SK-N-SH (cell line): ENCODE data around the gene ACACB. TPM values are rescaled to one million over a fixed set of nuclear protein-coding genes. Genes with fewer than 3 reads are reported as not detected.
A peak's percentile ranks its signal among the peaks of the same experiment; 100 is the strongest.

Source experiments
- CTCF ChIA-PET: fragments of 300-600, 350-600 bp; formaldehyde crosslinking; extraction: SDS; loops from one replicate; lab custom pipeline; 2021; lab: Yijun Ruan, JAX
- POLR2A ChIA-PET: fragments of 350-600 bp; sonication (Branson Sonifier 250); formaldehyde crosslinking; extraction: SDS; loops from one replicate; lab custom pipeline; 2020; ENCODE audit warnings: antibody characterized with exemption, inconsistent platforms; lab: Yijun Ruan, JAX
- DNase-seq: peaks from one replicate; pipeline ENCODE4 v3.0.0; 2012
- H2AFZ ChIP-seq: fragments of 200-600 bp; sonication (generic); 2 replicates; pipeline ENCODE4 v1.8.1; 2016; ENCODE audit warnings: antibody characterized with exemption, mild to moderate bottlenecking, low read depth
- H3F3A ChIP-seq: fragments of 200-600 bp; sonication (generic); replicated peaks from 2 replicates; pipeline ENCODE3; 2016; ENCODE audit warnings: antibody characterized with exemption, mild to moderate bottlenecking; ENCODE audit not compliant: insufficient read depth
- H3K27ac ChIP-seq, 2 experiments: fragments of 200-500 bp in 1 of 2; fragments of 200-600 bp in 1 of 2; sonication (Bioruptor generic) in 1 of 2; sonication (generic), shearing (Covaris generic) in 1 of 2; 2 replicates each; pipeline versions ENCODE4 v1.5.1 to v1.6.1; 2014 to 2016; ENCODE audit warnings: low read depth in 2 of 2, inconsistent platforms in 1 of 2, low read length in 1 of 2, mild to moderate bottlenecking in 1 of 2, mixed read lengths in 1 of 2
- H3K27me3 ChIP-seq: fragments of 200-600 bp; sonication (generic), shearing (Covaris generic); 2 replicates; pipeline ENCODE4 v1.6.1; 2016; ENCODE audit warnings: mixed run types; ENCODE audit not compliant: insufficient read depth
- H3K36me3 ChIP-seq, 2 experiments: fragments of 200-500 bp in 1 of 2; fragments of 200-600 bp in 1 of 2; sonication (Bioruptor generic) in 1 of 2; sonication (generic) in 1 of 2; replicated peaks in 1 of 2; 2 replicates each; pipeline versions ENCODE3 to v1.5.1; 2014 to 2016; ENCODE audit warnings: low read length in 1 of 2, mild to moderate bottlenecking in 1 of 2; ENCODE audit not compliant: insufficient read depth in 2 of 2, control insufficient read depth in 1 of 2
- H3K4me1 ChIP-seq, 2 experiments: fragments of 200-500 bp in 1 of 2; fragments of 200-600 bp in 1 of 2; sonication (Bioruptor generic) in 1 of 2; sonication (generic), shearing (Covaris generic) in 1 of 2; 2 replicates each; pipeline versions ENCODE4 v1.5.1 to v1.6.1; 2014 to 2016; ENCODE audit warnings: low read depth in 1 of 2, low read length in 1 of 2, mixed run types in 1 of 2; ENCODE audit not compliant: insufficient read depth in 2 of 2, control insufficient read depth in 1 of 2
- H3K4me2 ChIP-seq: fragments of 200-600 bp; sonication (generic), shearing (Covaris generic); 2 replicates; pipeline ENCODE4 v1.6.1; 2017; ENCODE audit warnings: mixed run types
- H3K4me3 ChIP-seq, 2 experiments: fragments of 200-500 bp in 1 of 2; fragments of 200-600 bp in 1 of 2; sonication (Bioruptor generic) in 1 of 2; sonication (generic), shearing (Covaris generic) in 1 of 2; 2 replicates each; pipeline versions ENCODE4 v1.5.1 to v1.8.1; 2014 to 2016; ENCODE audit warnings: low read depth in 2 of 2, inconsistent platforms in 1 of 2, low read length in 1 of 2, mild to moderate bottlenecking in 1 of 2, mixed read lengths in 1 of 2, moderate library complexity in 1 of 2
- H3K79me2 ChIP-seq: fragments of 200-600 bp; sonication (generic); 2 replicates; pipeline ENCODE4 v1.8.1; 2017; ENCODE audit warnings: mild to moderate bottlenecking; ENCODE audit not compliant: insufficient read depth
- H3K9ac ChIP-seq: fragments of 200-600 bp; sonication (generic); 2 replicates; pipeline ENCODE4 v1.6.1; 2017; ENCODE audit warnings: mixed run types
- H3K9me2 ChIP-seq: fragments of 200-600 bp; sonication (generic); 2 replicates; pipeline ENCODE4 v1.6.1; 2017; ENCODE audit warnings: mixed run types
- H3K9me3 ChIP-seq: fragments of 200-600 bp; sonication (generic); 2 replicates; pipeline ENCODE4 v1.6.1; 2017; ENCODE audit warnings: mixed run types, mild to moderate bottlenecking, moderate library complexity
- H4K20me1 ChIP-seq: fragments of 200-600 bp; sonication (generic); 2 replicates; pipeline ENCODE4 v1.6.1; 2017; ENCODE audit warnings: mild to moderate bottlenecking, mixed run types; ENCODE audit not compliant: insufficient read depth
- CHD2 ChIP-seq: fragments of 150-350 bp; IDR thresholded peaks from 2 replicates; pipeline ENCODE4 v1.6.1; 2018; ENCODE audit warnings: low read length; ENCODE audit not compliant: partially characterized antibody
- EP300 ChIP-seq, 2 experiments: IDR thresholded peaks; 2 replicates each; pipeline versions ENCODE4 v1.4.0 to v1.6.1; 2012; ENCODE audit warnings: borderline replicate concordance in 1 of 2, low read depth in 1 of 2, low read length in 1 of 2
- EZH2phosphoT487 ChIP-seq: fragments of 200-600 bp; sonication (generic); IDR thresholded peaks from 2 replicates; pipeline ENCODE4 v1.6.1; 2017; ENCODE audit warnings: low read depth, mixed run types, mild to moderate bottlenecking, antibody characterized with exemption, moderate library complexity, borderline replicate concordance
- FOSL2 ChIP-seq: IDR thresholded peaks from 2 replicates; pipeline ENCODE4 v1.4.0; 2012; ENCODE audit warnings: low read depth, mild to moderate bottlenecking, moderate library complexity, borderline replicate concordance
- FOXM1 ChIP-seq: IDR thresholded peaks from 2 replicates; pipeline ENCODE4 v1.4.0; 2012; ENCODE audit warnings: low read depth, mild to moderate bottlenecking
- GATA2 ChIP-seq: sonication (generic); formaldehyde crosslinking; IDR thresholded peaks from 2 replicates; pipeline ENCODE4 v1.5.0; 2020; ENCODE audit warnings: mild to moderate bottlenecking, missing genetic modification reagents
- MXI1 ChIP-seq: IDR thresholded peaks from 2 replicates; pipeline ENCODE4 v1.6.1; 2012; ENCODE audit warnings: mild to moderate bottlenecking, low read depth, low read length, improper control_type of control experiment
- POLR2AphosphoS5 ChIP-seq: IDR thresholded peaks from 2 replicates; pipeline ENCODE4 v1.6.1; 2012; ENCODE audit warnings: low read depth, low read length
- REST ChIP-seq: IDR thresholded peaks from 2 replicates; pipeline ENCODE4 v1.6.1; 2012; ENCODE audit warnings: mild to moderate bottlenecking, low read depth, low read length, moderate library complexity
- RFX5 ChIP-seq: IDR thresholded peaks from 2 replicates; pipeline ENCODE4 v1.6.1; 2012; ENCODE audit warnings: mild to moderate bottlenecking, improper control_type of control experiment, low read length
- TCF12 ChIP-seq: IDR thresholded peaks from 2 replicates; pipeline ENCODE4 v1.4.0; 2012
- USF1 ChIP-seq: IDR thresholded peaks from 2 replicates; pipeline ENCODE4 v1.4.0; 2012; ENCODE audit warnings: low read depth, borderline replicate concordance
- USF2 ChIP-seq: fragments of 150-350 bp; IDR thresholded peaks from 2 replicates; pipeline ENCODE4 v1.6.1; 2017; ENCODE audit warnings: antibody characterized with exemption, low read length, low read depth, borderline replicate concordance
- YY1 ChIP-seq: IDR thresholded peaks from 2 replicates; pipeline ENCODE4 v1.4.0; 2012; ENCODE audit warnings: low read depth, mild to moderate bottlenecking
- WGBS: methylation state at CpG from one replicate; pipeline ENCODE4 v1.1.6; 2017; ENCODE audit warnings: low lambda C conversion rate; 5-methylcytosine and 5-hydroxymethylcytosine counted together
- polyA plus RNA-seq, 3 experiments: library from polyadenylated mRNA; depleted of rRNA; stranded (reverse); fragments of >200 nt; gene quantifications; 2 replicates each; pipeline ENCODE4 v1.2.3, GENCODE V29; 2012

The ACACB gene
- polyA plus RNA-seq, 1 of the 3 experiments (the other 2 are of a cell fraction) = 6.1 TPM

GRCh38 chr12:109291117-109291516, 174.7 kb downstream of the ACACB start:
- Histone ChIP-seq H2AFZ (no peak overlapping the region), H3K4me1 (peaks cover 0 to 22% of the 10 kb centered on the region in 2 experiments; a peak in 1 of 4 replicates), H3K27ac (peak overlapping the region in 1 of 2 experiments; percentile 87; a peak in 2 of 4 replicates), H3K9ac (no peak overlapping the region), H3K27me3 (no peaks in the 10 kb centered on the region), H3K79me2 (no peaks in the 10 kb centered on the region), H3K36me3 (no peaks in the 10 kb centered on the region), H3K9me2 (no peaks in the 10 kb centered on the region), H4K20me1 (no peaks in the 10 kb centered on the region), H3K9me3 (no peaks in the 10 kb centered on the region), H3F3A (no peaks in the 10 kb centered on the region), H3K4me2 (no peak overlapping the region), H3K4me3 (no peak overlapping the region)
- ChIA-PET CTCF (interaction anchor here (0.7 to 2.4 kb wide), 5 partner anchors 10 to 179 kb away, joined by 4 to 9 read pairs (median 5); no protein-coding TSS in a partner anchor), POLR2A (no interaction called here)
- 77% methylated on average over 15 of the region's 15 CpGs for WGBS
- no peak for TF ChIP-seq EP300 (IDR thresholded peaks at IDR 0.05; ENCODE audit: borderline replicate concordance in 1 of 2, low read depth in 1 of 2, low read length in 1 of 2)
- no peak for TF ChIP-seq FOSL2
- TF ChIP-seq EZH2phosphoT487 = no peak
- TF ChIP-seq MXI1 = no peak
- TF ChIP-seq RFX5 = no peak
- TF ChIP-seq TCF12 = no peak
- no peak for TF ChIP-seq POLR2AphosphoS5
- no peak for DNase-seq

GRCh38 chr12:109291521-109292341, 175.3 kb downstream of the ACACB start:
- POLR2A ChIA-PET = no interaction called here
- WGBS = 30% methylated on average over 26 of the region's 31 CpGs
- H3K27me3 ChIP-seq = no peaks in the 10 kb centered on the region

More at GRCh38 chr12:109291521-109292341, 175.3 kb downstream of the ACACB start:
- Histone ChIP-seq H3K9me3 (no peaks in the 10 kb centered on the region), H3K4me3 (peak overlapping the region in 1 of 2 experiments; percentile 34; a peak in 1 of 4 replicates), H3K9ac (no peak overlapping the region), H2AFZ (no peak overlapping the region), H3K4me2 (no peak overlapping the region), H3K4me1 (peaks cover 0 to 22% of the 10 kb centered on the region in 2 experiments; a peak in 1 of 4 replicates), H3K36me3 (no peaks in the 10 kb centered on the region), H3K27ac (peak overlapping the region in 1 of 2 experiments; percentile 87; a peak in 2 of 4 replicates), H3K79me2 (no peaks in the 10 kb centered on the region), H3K9me2 (no peaks in the 10 kb centered on the region), H4K20me1 (no peaks in the 10 kb centered on the region), H3F3A (no peaks in the 10 kb centered on the region)
- peak; percentile 95 for DNase-seq
- TF ChIP-seq CHD2 (peak; percentile 26), GATA2 (CRISPR knock-in tag) (peak; percentile 85), YY1 (no peak), FOXM1 (peak; percentile 62; the same call in 1 of the 2 replicates), REST (no peak), RFX5 (0 out of 2 replicates have a peak, but pooled peaks have one; percentile 19), USF1 (peak; percentile 59; the same call in 1 of the 2 replicates), USF2 (peak; percentile 54; the same call in 1 of the 2 replicates), MXI1 (peak; percentile 76; the same call in 1 of the 2 replicates)
- CTCF ChIA-PET = interaction anchor here (0.7 to 2.4 kb wide), 6 partner anchors 9 to 102 kb away, joined by 3 to 9 read pairs (median 4); no protein-coding TSS in a partner anchor
